GM06990 (cell line): ENCODE results near the gene HYAL3.
"Not testable (repeated sequence)": the region's sequence is repeated elsewhere in the genome, so short reads cannot be mapped to it uniquely, and the experiment has no call there.

Experiments used
- DNase-seq: peaks from one replicate; pipeline ENCODE4 v3.0.0-alpha.2; 2011; ENCODE audit not compliant: insufficient read length; ENCODE audit errors: extremely low read depth
- H3K27me3 ChIP-seq: replicated peaks from 2 replicates; pipeline ENCODE4 v1.6.0; 2011; ENCODE audit warnings: low read length; ENCODE audit not compliant: control insufficient read depth, insufficient read depth
- H3K36me3 ChIP-seq: 2 replicates; pipeline ENCODE4 v1.5.1; 2011; ENCODE audit warnings: low read length; ENCODE audit not compliant: control insufficient read depth, insufficient read depth
- H3K4me3 ChIP-seq: replicated peaks from 2 replicates; pipeline ENCODE4 v1.5.1; 2011; ENCODE audit warnings: low read depth, mild to moderate bottlenecking, control low read depth, low read length
- CTCF ChIP-seq: IDR thresholded peaks from 2 replicates; pipeline ENCODE4 v1.5.1; 2011; ENCODE audit warnings: low read length, control low read depth, mild to moderate bottlenecking, inconsistent platforms; ENCODE audit not compliant: insufficient read depth, poor library complexity, severe bottlenecking

HYAL3 gene

GRCh38 chr3:50264964-50265485, 34.2 kb downstream of the HYAL3 start:
- DNase-seq = no peak
- Histone ChIP-seq H3K27me3 (no peaks in the 10 kb centered on the region), H3K4me3 (no peak overlapping the region), H3K36me3 (no peaks in the 10 kb centered on the region; the same call in 1 of the 2 replicates)
- no peak for TF ChIP-seq CTCF

GRCh38 chr3:50264383-50264963, 34.7 kb downstream of the HYAL3 start:
- H3K36me3 ChIP-seq = no peaks in the 10 kb centered on the region; the same call in 1 of the 2 replicates
- no peaks in the 10 kb centered on the region for H3K27me3 ChIP-seq
- TF ChIP-seq CTCF = no peak
- no peak overlapping the region for H3K4me3 ChIP-seq
- no peak for DNase-seq

- no peak for DNase-seq
- no peak for TF ChIP-seq CTCF
- no peak overlapping the region for H3K4me3 ChIP-seq
- H3K27me3 ChIP-seq = no peaks in the 10 kb centered on the region
- H3K36me3 ChIP-seq = peaks cover 2% of the 10 kb centered on the region
Observed at GRCh38 chr3:50263478-50264382, 35.5 kb downstream of the HYAL3 start.

GRCh38 chr3:50262778-50263177, 36.4 kb downstream of the HYAL3 start:
- no peaks in the 10 kb centered on the region for H3K27me3 ChIP-seq
- no peak for TF ChIP-seq CTCF
- DNase-seq = no peak
- H3K4me3 ChIP-seq = no peak overlapping the region
- H3K36me3 ChIP-seq = peaks cover 8% of the 10 kb centered on the region

- H3K36me3 ChIP-seq = peaks cover 13% of the 10 kb centered on the region
Observed at GRCh38 chr3:50262200-50262599, 37.0 kb downstream of the HYAL3 start.

GRCh38 chr3:50261505-50261904, 37.7 kb downstream of the HYAL3 start:
- TF ChIP-seq CTCF = no peak
- no peaks in the 10 kb centered on the region for H3K27me3 ChIP-seq
- no peak overlapping the region for H3K4me3 ChIP-seq
- H3K36me3 ChIP-seq = peaks cover 20% of the 10 kb centered on the region
- no peak for DNase-seq

More at GRCh38 chr3:50262200-50262599, 37.0 kb downstream of the HYAL3 start:
- H3K4me3 ChIP-seq, DNase-seq, H3K27me3 ChIP-seq: not testable (repeated sequence)
